PC-9 (cell line): ENCODE results near the gene MINDY4. TPM values are rescaled to one million over a fixed set of nuclear protein-coding genes. Genes with fewer than 3 reads are reported as not detected.

Experiments
- BruUV-seq: library from RNA; stranded (reverse); fragments of 400-500 nt; replicated peaks from 2 replicates; lab custom pipeline; 2021; lab: Mats Ljungman, UMichigan
- CTCF ChIA-PET: fragments of 300-600 bp; sonication (Branson Sonifier 250); formaldehyde crosslinking; loops from one replicate; lab custom pipeline; 2022; ENCODE audit warnings: antibody characterized with exemption; lab: Charles Lee
- POLR2A ChIA-PET: fragments of 300-600 bp; sonication (Branson Sonifier 250); formaldehyde crosslinking; loops from one replicate; lab custom pipeline; 2022; ENCODE audit warnings: antibody characterized with exemption; ENCODE audit not compliant: unreplicated experiment; lab: Charles Lee
- DNase-seq, 2 experiments: peaks; one replicate each; pipeline versions ENCODE4 v3.0.0 to v3.0.0-alpha.2; 2015 to 2022; ENCODE audit warnings: mixed read lengths in 1 of 2
- H2AFZ ChIP-seq: fragments of 200-600 bp; sonication (generic); 2 replicates; pipeline ENCODE4 v1.8.1; 2017; ENCODE audit warnings: antibody characterized with exemption
- H3F3A ChIP-seq: fragments of 200-600 bp; sonication (generic); 2 replicates; pipeline ENCODE4 v1.8.1; 2017; ENCODE audit warnings: antibody characterized with exemption, mild to moderate bottlenecking, low read depth; ENCODE audit not compliant: insufficient read depth
- H3K27ac ChIP-seq: fragments of 200-600 bp; sonication (generic); 2 replicates; pipeline ENCODE4 v1.6.1; 2016; ENCODE audit warnings: mixed run types
- H3K27me3 ChIP-seq: fragments of 200-600 bp; sonication (generic); 2 replicates; pipeline ENCODE4 v1.6.1; 2016; ENCODE audit warnings: low read depth, mixed run types; ENCODE audit not compliant: insufficient read depth
- H3K36me3 ChIP-seq: fragments of 200-600 bp; sonication (generic); 2 replicates; pipeline ENCODE4 v1.6.1; 2016; ENCODE audit warnings: low read depth, mixed run types
- H3K4me1 ChIP-seq: fragments of 200-600 bp; sonication (generic); replicated peaks from 2 replicates; pipeline ENCODE4 v1.6.1; 2016; ENCODE audit warnings: mixed run types; ENCODE audit not compliant: insufficient read depth
- H3K4me2 ChIP-seq: fragments of 200-600 bp; sonication (generic); 2 replicates; pipeline ENCODE4 v1.6.1; 2017; ENCODE audit warnings: mixed run types
- H3K4me3 ChIP-seq: fragments of 200-600 bp; sonication (generic); 2 replicates; pipeline ENCODE4 v1.6.1; 2016; ENCODE audit warnings: mixed run types
- H3K79me2 ChIP-seq: fragments of 200-600 bp; sonication (generic); 2 replicates; pipeline ENCODE4 v1.6.1; 2017; ENCODE audit warnings: low read depth, mixed run types
- H3K9me2 ChIP-seq: fragments of 200-600 bp; sonication (generic); 2 replicates; pipeline ENCODE4 v1.8.1; 2017; ENCODE audit warnings: mild to moderate bottlenecking; ENCODE audit not compliant: insufficient read depth
- H3K9me3 ChIP-seq: fragments of 200-600 bp; sonication (generic); 2 replicates; pipeline ENCODE4 v1.8.1; 2016; ENCODE audit warnings: low read depth; ENCODE audit not compliant: insufficient read depth
- H4K20me1 ChIP-seq: fragments of 200-600 bp; sonication (generic); 2 replicates; pipeline ENCODE4 v1.8.1; 2017; ENCODE audit not compliant: insufficient read depth
- EZH2 ChIP-seq: fragments of 200-600 bp; sonication (generic); IDR thresholded peaks from 2 replicates; pipeline ENCODE4 v1.8.0; 2017; ENCODE audit warnings: antibody characterized with exemption, low read depth
- intact Hi-C: fragments of 100-400 bp; cut with micrococcal nuclease; formaldehyde crosslinking; loops from one replicate; pipeline ENCODE4 v1.10.0; 2022; ENCODE audit not compliant: unreplicated experiment
- total RNA-seq: library from RNA; stranded (reverse); gene quantifications from 2 replicates; pipeline ENCODE4 v1.2.3, GENCODE V29; 2021
- TF ChIP-seq, protein P1 (sequence below): fragments of 200-600 bp; sonication (generic); conservative IDR thresholded peaks from 2 replicates; pipeline ENCODE4 v1.6.1; 2017; ENCODE audit warnings: mixed run types, antibody characterized with exemption, mild to moderate bottlenecking, moderate library complexity

MINDY4 gene
- total RNA-seq, 1 experiment from 2014 or later: 14.8 TPM

- H3K9me3 ChIP-seq: no peaks in the 10 kb centered on the region
- no peak overlapping the region for H3K4me3 ChIP-seq
- ChIA-PET POLR2A (no interaction called here), CTCF (no interaction called here)
- TF ChIP-seq EZH2: no peak
- TF ChIP-seq, protein P1, sequence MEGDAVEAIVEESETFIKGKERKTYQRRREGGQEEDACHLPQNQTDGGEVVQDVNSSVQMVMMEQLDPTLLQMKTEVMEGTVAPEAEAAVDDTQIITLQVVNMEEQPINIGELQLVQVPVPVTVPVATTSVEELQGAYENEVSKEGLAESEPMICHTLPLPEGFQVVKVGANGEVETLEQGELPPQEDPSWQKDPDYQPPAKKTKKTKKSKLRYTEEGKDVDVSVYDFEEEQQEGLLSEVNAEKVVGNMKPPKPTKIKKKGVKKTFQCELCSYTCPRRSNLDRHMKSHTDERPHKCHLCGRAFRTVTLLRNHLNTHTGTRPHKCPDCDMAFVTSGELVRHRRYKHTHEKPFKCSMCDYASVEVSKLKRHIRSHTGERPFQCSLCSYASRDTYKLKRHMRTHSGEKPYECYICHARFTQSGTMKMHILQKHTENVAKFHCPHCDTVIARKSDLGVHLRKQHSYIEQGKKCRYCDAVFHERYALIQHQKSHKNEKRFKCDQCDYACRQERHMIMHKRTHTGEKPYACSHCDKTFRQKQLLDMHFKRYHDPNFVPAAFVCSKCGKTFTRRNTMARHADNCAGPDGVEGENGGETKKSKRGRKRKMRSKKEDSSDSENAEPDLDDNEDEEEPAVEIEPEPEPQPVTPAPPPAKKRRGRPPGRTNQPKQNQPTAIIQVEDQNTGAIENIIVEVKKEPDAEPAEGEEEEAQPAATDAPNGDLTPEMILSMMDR: no peak
- peaks cover 89% of the 10 kb centered on the region for H3K27me3 ChIP-seq
- no TSS peak for BruUV-seq
- H3F3A ChIP-seq: no peaks in the 10 kb centered on the region
- no peaks in the 10 kb centered on the region for H3K36me3 ChIP-seq
- H3K4me2 ChIP-seq: no peak overlapping the region
- no peak overlapping the region for H2AFZ ChIP-seq
- no peak for DNase-seq
- no peaks in the 10 kb centered on the region for H3K9me2 ChIP-seq
- no peaks in the 10 kb centered on the region for H3K4me1 ChIP-seq
- H3K27ac ChIP-seq: no peak overlapping the region
- H4K20me1 ChIP-seq: no peaks in the 10 kb centered on the region
- H3K79me2 ChIP-seq: no peaks in the 10 kb centered on the region
- intact Hi-C loops: no loop called here
Measured at GRCh38 chr7:30728591-30729100, 42.6 kb upstream of the MINDY4 start.

GRCh38 chr7:30729642-30730041 lies 41.6 kb upstream of the MINDY4 start:
- peaks cover 89% of the 10 kb centered on the region for H3K27me3 ChIP-seq
- H3K9me2 ChIP-seq: no peaks in the 10 kb centered on the region
- no peak for TF ChIP-seq EZH2
- TF ChIP-seq, protein P1: no peak
- POLR2A ChIA-PET: no interaction called here
- BruUV-seq: no TSS peak
- H3K79me2 ChIP-seq: no peaks in the 10 kb centered on the region
- no peak overlapping the region for H3K4me2 ChIP-seq
- intact Hi-C loops: no loop called here
- CTCF ChIA-PET: no interaction called here
- H3K4me3 ChIP-seq: no peak overlapping the region
- no peak overlapping the region for H2AFZ ChIP-seq
- no peak overlapping the region for H3K27ac ChIP-seq
- no peaks in the 10 kb centered on the region for H3F3A ChIP-seq
- DNase-seq: no peak
- H3K36me3 ChIP-seq: no peaks in the 10 kb centered on the region
- no peaks in the 10 kb centered on the region for H4K20me1 ChIP-seq
- H3K4me1 ChIP-seq: no peaks in the 10 kb centered on the region
- H3K9me3 ChIP-seq: no peaks in the 10 kb centered on the region

GRCh38 chr7:30730097-30730496 lies 41.1 kb upstream of the MINDY4 start:
- POLR2A ChIA-PET: no interaction called here
- intact Hi-C loops: no loop called here
- Histone ChIP-seq H3K4me1 (no peaks in the 10 kb centered on the region), H3K36me3 (no peaks in the 10 kb centered on the region), H3K4me2 (no peak overlapping the region), H3K79me2 (no peaks in the 10 kb centered on the region), H3K27me3 (peaks cover 89% of the 10 kb centered on the region), H3K9me3 (no peaks in the 10 kb centered on the region), H3F3A (no peaks in the 10 kb centered on the region), H3K27ac (no peak overlapping the region), H2AFZ (no peak overlapping the region), H4K20me1 (no peaks in the 10 kb centered on the region), H3K4me3 (no peak overlapping the region), H3K9me2 (no peaks in the 10 kb centered on the region)
- CTCF ChIA-PET: no interaction called here
- BruUV-seq: no TSS peak
- DNase-seq: no peak
- TF ChIP-seq EZH2: no peak
- TF ChIP-seq, protein P1: no peak
